Measurements from ENCODE around the gene KATNAL2. TPM values are rescaled to one million over a fixed set of nuclear protein-coding genes. Genes with fewer than 3 reads are reported as not detected.

The KATNAL2 gene, protein sequence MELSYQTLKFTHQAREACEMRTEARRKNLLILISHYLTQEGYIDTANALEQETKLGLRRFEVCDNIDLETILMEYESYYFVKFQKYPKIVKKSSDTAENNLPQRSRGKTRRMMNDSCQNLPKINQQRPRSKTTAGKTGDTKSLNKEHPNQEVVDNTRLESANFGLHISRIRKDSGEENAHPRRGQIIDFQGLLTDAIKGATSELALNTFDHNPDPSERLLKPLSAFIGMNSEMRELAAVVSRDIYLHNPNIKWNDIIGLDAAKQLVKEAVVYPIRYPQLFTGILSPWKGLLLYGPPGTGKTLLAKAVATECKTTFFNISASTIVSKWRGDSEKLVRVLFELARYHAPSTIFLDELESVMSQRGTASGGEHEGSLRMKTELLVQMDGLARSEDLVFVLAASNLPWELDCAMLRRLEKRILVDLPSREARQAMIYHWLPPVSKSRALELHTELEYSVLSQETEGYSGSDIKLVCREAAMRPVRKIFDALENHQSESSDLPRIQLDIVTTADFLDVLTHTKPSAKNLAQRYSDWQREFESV
- 1 to 10 TPM; 6.4 to 8.0 TPM for total RNA-seq
- 1 to 10 TPM; 1.5 to 1.9 TPM for polyA plus RNA-seq
- long read RNA-seq, donor 1: 0 reads
- long read RNA-seq, donor 2: 0 reads
- long read RNA-seq, donor 3: 0 reads
- long read RNA-seq, donor 4: 0 reads
- long read RNA-seq, donor 5, partial matches to known transcripts: 0 of 3 reads
- long read RNA-seq, donor 5, other reads (novel, unspliced or antisense): 0 of 3 reads

DNA sequence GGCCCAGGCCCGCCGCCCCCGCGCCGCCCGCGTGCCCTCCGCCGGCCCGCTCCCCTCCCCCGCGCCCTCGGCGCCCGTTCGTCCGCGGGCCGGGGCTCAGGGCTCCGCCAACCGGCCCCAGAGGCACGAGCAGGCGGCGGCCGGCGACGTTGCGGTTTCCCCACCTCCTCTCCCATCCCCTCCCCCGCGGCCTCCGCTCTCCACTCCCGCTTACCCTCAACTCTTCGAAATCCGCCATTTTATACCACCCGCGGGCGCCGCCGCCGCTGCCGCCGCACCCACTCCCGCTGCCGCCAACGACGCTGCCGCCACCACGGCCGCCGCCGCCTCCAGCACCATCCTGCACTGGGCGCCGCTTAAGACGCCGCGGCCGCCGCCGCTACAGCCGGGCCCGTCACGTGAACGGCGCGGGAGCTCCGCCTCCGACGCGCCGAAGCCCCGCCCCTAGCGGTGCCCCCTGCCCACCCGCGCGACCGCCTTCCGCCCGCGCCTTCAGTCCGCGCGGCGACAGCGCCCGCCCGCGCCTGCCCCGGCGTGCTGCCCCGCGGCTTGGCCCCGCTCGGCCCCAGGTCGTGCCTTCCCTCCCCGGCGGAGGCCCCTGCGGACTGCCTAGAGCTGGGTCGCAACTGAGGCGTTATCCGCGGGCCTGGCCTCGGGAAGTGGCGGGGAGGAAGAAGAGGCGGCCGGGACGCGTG lies at the start of gene KATNAL2, which contains the start of gene PIAS2:
Gene KATNAL2 (plus strand): TSS at position 495 of the 695 bp plus-strand sequence. CDS start 29,271 bp downstream, outside the sequence.
Gene PIAS2 (minus strand): TSS at position 400 of the 695 bp plus-strand sequence. CDS start 162 bp downstream, at position 238.
- no peaks in the 10 kb centered on the region for H3K27me3 ChIP-seq (ENCODE audit: control insufficient read depth in 3 of 3, insufficient read depth in 3 of 3, low read length in 2 of 3)
- no peaks in the 10 kb centered on the region for H3K36me3 ChIP-seq (ENCODE audit: control insufficient read depth in 4 of 4, insufficient read depth in 4 of 4, low read length in 4 of 4)
- H3K9me3 ChIP-seq (ENCODE audit: control insufficient read depth in 4 of 4, insufficient read depth in 3 of 4, low read length in 3 of 4): no peaks in the 10 kb centered on the region
- TF ChIP-seq, protein P1, sequence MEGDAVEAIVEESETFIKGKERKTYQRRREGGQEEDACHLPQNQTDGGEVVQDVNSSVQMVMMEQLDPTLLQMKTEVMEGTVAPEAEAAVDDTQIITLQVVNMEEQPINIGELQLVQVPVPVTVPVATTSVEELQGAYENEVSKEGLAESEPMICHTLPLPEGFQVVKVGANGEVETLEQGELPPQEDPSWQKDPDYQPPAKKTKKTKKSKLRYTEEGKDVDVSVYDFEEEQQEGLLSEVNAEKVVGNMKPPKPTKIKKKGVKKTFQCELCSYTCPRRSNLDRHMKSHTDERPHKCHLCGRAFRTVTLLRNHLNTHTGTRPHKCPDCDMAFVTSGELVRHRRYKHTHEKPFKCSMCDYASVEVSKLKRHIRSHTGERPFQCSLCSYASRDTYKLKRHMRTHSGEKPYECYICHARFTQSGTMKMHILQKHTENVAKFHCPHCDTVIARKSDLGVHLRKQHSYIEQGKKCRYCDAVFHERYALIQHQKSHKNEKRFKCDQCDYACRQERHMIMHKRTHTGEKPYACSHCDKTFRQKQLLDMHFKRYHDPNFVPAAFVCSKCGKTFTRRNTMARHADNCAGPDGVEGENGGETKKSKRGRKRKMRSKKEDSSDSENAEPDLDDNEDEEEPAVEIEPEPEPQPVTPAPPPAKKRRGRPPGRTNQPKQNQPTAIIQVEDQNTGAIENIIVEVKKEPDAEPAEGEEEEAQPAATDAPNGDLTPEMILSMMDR (IDR thresholded peaks at IDR 0.05; ENCODE audit: control extremely low read depth, extremely low read depth): no peak
- H3K9ac ChIP-seq (ENCODE audit: insufficient read depth in 1 of 2, low read length in 2 of 2): peak within 1 kb of the TSS; percentile 69 to 88
- peak within 1 kb of the TSS; percentile 82 to 95 for H3K27ac ChIP-seq (ENCODE audit: low read depth in 1 of 2, low read length in 1 of 2)
- DNase-seq (peak; percentile 82 to 93 (median 83)), ATAC-seq (ENCODE audit: insufficient read depth, low FRiP score) (peak; percentile 96)
- WGBS, 2 donors: 0 to 1% methylated on average over 70 to 107 of the region's 107 CpGs
- peak within 1 kb of the TSS; percentile 96 for H3K4me3 ChIP-seq
- peaks cover 0 to 20% (median 2%) of the 10 kb centered on the region in 5 donors for H3K4me1 ChIP-seq (ENCODE audit: control insufficient read depth in 5 of 5, insufficient read depth in 5 of 5, low read length in 5 of 5)

GRCh38 chr18:46868169-46868921 lies 49.1 kb upstream of the KATNAL2 start:
- Histone ChIP-seq H3K4me1 (ENCODE audit: control insufficient read depth in 5 of 5, insufficient read depth in 5 of 5, low read length in 5 of 5) (no peaks in the 10 kb centered on the region), H3K9me3 (ENCODE audit: control insufficient read depth in 4 of 4, insufficient read depth in 3 of 4, low read length in 3 of 4) (peaks cover 0 to 21% (median 7%) of the 10 kb centered on the region in 4 donors), H3K36me3 (ENCODE audit: control insufficient read depth in 4 of 4, insufficient read depth in 4 of 4, low read length in 4 of 4) (peaks cover 0 to 5% (median 2%) of the 10 kb centered on the region in 4 donors), H3K9ac (ENCODE audit: insufficient read depth in 1 of 2, low read length in 2 of 2) (no peak overlapping the region), H3K27me3 (ENCODE audit: control insufficient read depth in 3 of 3, insufficient read depth in 3 of 3, low read length in 2 of 3) (no peaks in the 10 kb centered on the region), H3K27ac (ENCODE audit: low read depth in 1 of 2, low read length in 1 of 2) (no peak overlapping the region), H3K4me3 (no peak overlapping the region)
- ATAC-seq (ENCODE audit: insufficient read depth, low FRiP score): no peak
- 94 to 97% methylated on average over 11 of the region's 11 CpGs for WGBS, 2 donors
- DNase-seq: no peak
- TF ChIP-seq, protein P1 (IDR thresholded peaks at IDR 0.05; ENCODE audit: control extremely low read depth, extremely low read depth): no peak

DNA sequence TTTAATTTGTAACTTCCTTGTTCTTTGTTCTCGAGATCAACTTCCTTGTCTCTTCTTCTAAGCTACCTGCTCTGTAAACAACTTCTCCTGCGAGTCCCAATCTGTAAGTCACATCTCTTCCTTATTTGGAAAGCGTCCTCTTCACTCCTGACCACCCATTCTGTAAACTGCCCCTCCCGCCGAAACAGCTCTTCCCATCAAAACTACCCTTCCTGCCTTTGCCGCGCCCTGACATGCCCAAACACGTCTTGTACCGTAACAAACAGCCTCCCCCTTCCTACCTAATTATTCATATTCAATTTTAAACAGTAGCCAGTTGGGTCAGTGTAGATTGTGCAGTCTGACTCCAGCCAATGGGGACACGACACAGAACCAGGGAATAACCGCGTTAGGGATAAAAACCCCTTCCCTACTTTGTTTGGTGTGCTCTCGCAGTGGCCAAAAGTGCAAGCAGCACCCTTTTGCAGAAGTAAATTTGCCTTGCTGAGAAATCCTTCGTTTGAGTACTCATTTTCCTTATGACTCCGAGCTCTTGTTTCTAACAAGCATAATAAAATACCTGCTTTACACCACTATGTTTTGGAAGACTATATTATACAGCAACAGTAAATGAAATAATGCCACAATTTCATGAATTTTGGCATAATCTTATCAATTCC lies 39.9 kb upstream of the KATNAL2 start:
- Histone ChIP-seq H3K4me1 (ENCODE audit: control insufficient read depth in 5 of 5, insufficient read depth in 5 of 5, low read length in 5 of 5) (no peaks in the 10 kb centered on the region), H3K27ac (ENCODE audit: low read depth in 1 of 2, low read length in 1 of 2) (no peak overlapping the region), H3K4me3 (no peak overlapping the region), H3K27me3 (ENCODE audit: control insufficient read depth in 3 of 3, insufficient read depth in 3 of 3, low read length in 2 of 3) (no peaks in the 10 kb centered on the region), H3K9ac (ENCODE audit: insufficient read depth in 1 of 2, low read length in 2 of 2) (no peak overlapping the region), H3K36me3 (ENCODE audit: control insufficient read depth in 4 of 4, insufficient read depth in 4 of 4, low read length in 4 of 4) (peaks cover 0 to 12% (median 5%) of the 10 kb centered on the region in 4 donors), H3K9me3 (ENCODE audit: control insufficient read depth in 4 of 4, insufficient read depth in 3 of 4, low read length in 3 of 4) (peaks cover 0 to 20% (median 5%) of the 10 kb centered on the region in 4 donors)
- DNase-seq (no peak), ATAC-seq (ENCODE audit: insufficient read depth, low FRiP score) (no peak)
- WGBS, 2 donors: 86% methylated on average over 15 of the region's 15 CpGs
- TF ChIP-seq, protein P1 (IDR thresholded peaks at IDR 0.05; ENCODE audit: control extremely low read depth, extremely low read depth): no peak

Data from lung (tissue), 16 donors.